AML-193 (cell line): Measurements from ENCODE around the gene CARMIL3.

Source experiments
- DNase-seq, 2 experiments: peaks; one replicate each; lab custom pipeline; 2025; lab: John Stamatoyannopoulos, UW

CARMIL3 gene

GRCh38 chr14:24075485-24076301 is 23.9 kb downstream of the CARMIL3 start:
- DNase-seq, result no peak

- no peak for DNase-seq
These were observed 24.4 kb downstream of the CARMIL3 start for GRCh38 chr14:24076302-24076601.

- DNase-seq, result no peak
These were observed 25.3 kb downstream of the CARMIL3 start for GRCh38 chr14:24077086-24077485.

- DNase-seq, result no peak
These were observed 26.3 kb downstream of the CARMIL3 start for GRCh38 chr14:24078146-24078545.

- DNase-seq, result peak in 1 of 2 experiments; percentile 15
These were observed 27.8 kb downstream of the CARMIL3 start for GRCh38 chr14:24079491-24080141.

GRCh38 chr14:24080142-24080530 is 28.3 kb downstream of the CARMIL3 start:
- DNase-seq, result no peak

- peak; percentile 20 to 42 for DNase-seq
These were observed 29.3 kb downstream of the CARMIL3 start for GRCh38 chr14:24080888-24081738.

GRCh38 chr14:24081739-24082211 is 30.0 kb downstream of the CARMIL3 start:
- DNase-seq, result no peak

- no peak for DNase-seq
These were observed 30.7 kb downstream of the CARMIL3 start for GRCh38 chr14:24082411-24083080.

- no peak for DNase-seq
These were observed 31.7 kb downstream of the CARMIL3 start for GRCh38 chr14:24083462-24083861.

- DNase-seq, result no peak
These were observed 32.6 kb downstream of the CARMIL3 start for GRCh38 chr14:24084440-24084839.

GRCh38 chr14:24085215-24085614 is 33.4 kb downstream of the CARMIL3 start:
- DNase-seq, result no peak

GRCh38 chr14:24086193-24086955 is 34.6 kb downstream of the CARMIL3 start:
- no peak for DNase-seq

- DNase-seq, result no peak
These were observed 35.2 kb downstream of the CARMIL3 start for GRCh38 chr14:24087004-24087403.

GRCh38 chr14:24088095-24088494 is 36.3 kb downstream of the CARMIL3 start:
- DNase-seq, result no peak

- DNase-seq, result no peak
These were observed 38.1 kb downstream of the CARMIL3 start for GRCh38 chr14:24089890-24090289.

GRCh38 chr14:24092110-24092504 is 40.3 kb downstream of the CARMIL3 start:
- no peak for DNase-seq

- no peak for DNase-seq
These were observed 40.8 kb downstream of the CARMIL3 start for GRCh38 chr14:24092505-24093206.

- DNase-seq, result no peak
These were observed 41.5 kb downstream of the CARMIL3 start for GRCh38 chr14:24093207-24093900.
